HCT116 (cell line): ENCODE results near the gene PBX1. TPM values are rescaled to one million over a fixed set of nuclear protein-coding genes. Genes with fewer than 3 reads are reported as not detected.

Experiments
- ATAC-seq: fragments of 200-7000 bp; cut with Tn5 transposase; 2 replicates; pipeline ENCODE4 v1.9.1; 2020; ENCODE audit warnings: mild to moderate bottlenecking, moderate library complexity
- BruUV-seq: library from RNA; stranded (reverse); fragments of 400-500 nt; replicated peaks from 2 replicates; lab custom pipeline; 2021; lab: Mats Ljungman, UMichigan
- CTCF ChIA-PET: fragments of 300-600 bp; sonication (Branson Sonifier 250); formaldehyde crosslinking; loops from one replicate; lab custom pipeline; 2021; ENCODE audit warnings: antibody characterized with exemption; lab: Charles Lee
- POLR2A ChIA-PET: fragments of 300-600, 350-600 bp; sonication (Branson Sonifier 250); formaldehyde crosslinking; loops from one replicate; lab custom pipeline; 2021; ENCODE audit warnings: antibody characterized with exemption; lab: Charles Lee
- RAD21 ChIA-PET, 2 experiments: fragments of 300-600 bp; sonication (Branson Sonifier 250); formaldehyde crosslinking; loops; one replicate each; lab custom pipeline; 2023; ENCODE audit warnings: low total read pairs in 2 of 2; ENCODE audit not compliant: uncharacterized antibody in 2 of 2, unreplicated experiment in 2 of 2, low non-redundant PET in 1 of 2; lab: Charles Lee
- DNase-seq: peaks from one replicate; pipeline ENCODE4 v3.0.0-alpha.2; 2010; ENCODE audit warnings: low read depth, low spot score
- H2AFZ ChIP-seq: fragments of 200-600 bp; shearing (Covaris generic), sonication (generic); 2 replicates; pipeline ENCODE4 v1.6.1; 2017; ENCODE audit warnings: low read depth, mixed run types, mixed read lengths, antibody characterized with exemption, low read length; ENCODE audit not compliant: poor library complexity, severe bottlenecking
- H3K27ac ChIP-seq: 2 replicates; pipeline ENCODE4 v1.5.1; 2012; ENCODE audit warnings: low read depth, low read length
- H3K27me3 ChIP-seq: fragments of 200-600 bp; sonication (generic); 2 replicates; pipeline ENCODE4 v1.6.1; 2016; ENCODE audit warnings: mixed run types, low read length, mixed read lengths; ENCODE audit not compliant: insufficient read depth
- H3K36me3 ChIP-seq, 2 experiments: fragments of 200-500 bp in 1 of 2; fragments of 200-600 bp in 1 of 2; sonication (Bioruptor generic) in 1 of 2; sonication (generic) in 1 of 2; 2 replicates each; pipeline versions ENCODE4 v1.5.1 to v1.6.1; 2014 to 2016; ENCODE audit warnings: low read length in 2 of 2, inconsistent platforms in 1 of 2, mixed read lengths in 1 of 2, mixed run types in 1 of 2; ENCODE audit not compliant: insufficient read depth in 2 of 2, control insufficient read depth in 1 of 2
- H3K4me1 ChIP-seq, 2 experiments: fragments of 200-600 bp in 1 of 2; sonication (generic) in 1 of 2; 2 replicates each; pipeline versions ENCODE4 v1.5.1 to v1.6.1; 2012 to 2017; ENCODE audit warnings: low read length in 2 of 2, inconsistent platforms in 1 of 2, mild to moderate bottlenecking in 1 of 2, mixed read lengths in 1 of 2, mixed run types in 1 of 2, moderate library complexity in 1 of 2; ENCODE audit not compliant: insufficient read depth in 2 of 2, control insufficient read depth in 1 of 2
- H3K4me2 ChIP-seq: fragments of 200-600 bp; sonication (generic); 2 replicates; pipeline ENCODE4 v1.6.1; 2017; ENCODE audit warnings: mixed run types, low read length, mixed read lengths
- H3K4me3 ChIP-seq, 2 experiments: fragments of 200-600 bp in 1 of 2; sonication (generic) in 1 of 2; replicated peaks in 1 of 2; 2 replicates each; pipeline ENCODE4 v1.5.1; 2011 to 2016; ENCODE audit warnings: low read length in 2 of 2, control low read depth in 1 of 2, low read depth in 1 of 2, mild to moderate bottlenecking in 1 of 2, mixed read lengths in 1 of 2, mixed run types in 1 of 2
- H3K79me2 ChIP-seq: fragments of 200-600 bp; sonication (generic); 2 replicates; pipeline ENCODE4 v1.6.1; 2017; ENCODE audit warnings: mild to moderate bottlenecking, mixed run types, low read length, moderate library complexity, mixed read lengths; ENCODE audit not compliant: insufficient read depth
- H3K9ac ChIP-seq: fragments of 200-600 bp; sonication (generic); 2 replicates; pipeline ENCODE4 v1.6.1; 2016; ENCODE audit warnings: low read length, mixed read lengths
- H3K9me2 ChIP-seq: fragments of 200-600 bp; sonication (generic), shearing (Covaris generic); 2 replicates; pipeline ENCODE4 v1.6.1; 2017; ENCODE audit warnings: mixed run types, mild to moderate bottlenecking, moderate library complexity; ENCODE audit not compliant: insufficient read depth
- H3K9me3 ChIP-seq, 2 experiments: fragments of 200-500 bp in 1 of 2; fragments of 200-600 bp in 1 of 2; sonication (Bioruptor generic) in 1 of 2; sonication (generic) in 1 of 2; 2 replicates each; pipeline ENCODE4 v1.6.1; 2014 to 2017; ENCODE audit warnings: low read length in 2 of 2, mixed read lengths in 2 of 2, inconsistent platforms in 1 of 2, low read depth in 1 of 2, mild to moderate bottlenecking in 1 of 2, mixed run types in 1 of 2, moderate library complexity in 1 of 2; ENCODE audit not compliant: control insufficient read depth in 1 of 2, insufficient read depth in 1 of 2
- H4K20me1 ChIP-seq: fragments of 200-600 bp; sonication (generic), shearing (Covaris generic); 2 replicates; pipeline ENCODE4 v1.6.1; 2017; ENCODE audit warnings: mixed run types, mild to moderate bottlenecking, moderate library complexity; ENCODE audit not compliant: insufficient read depth
- CBX3 ChIP-seq: IDR thresholded peaks from 2 replicates; pipeline ENCODE4 v1.6.1; 2012; ENCODE audit warnings: low read depth
- CEBPB ChIP-seq: IDR thresholded peaks from 2 replicates; pipeline ENCODE4 v1.6.1; 2012; ENCODE audit warnings: low read depth
- EGR1 ChIP-seq: IDR thresholded peaks from 2 replicates; pipeline ENCODE4 v1.6.1; 2012; ENCODE audit warnings: low read depth
- EZH2 ChIP-seq: fragments of 200-600 bp; sonication (generic); IDR thresholded peaks from 2 replicates; pipeline ENCODE4 v1.6.1; 2017; ENCODE audit warnings: antibody characterized with exemption, mixed run types
- EZH2phosphoT487 ChIP-seq: fragments of 200-600 bp; IDR thresholded peaks from 2 replicates; pipeline ENCODE4 v1.6.1; 2018; ENCODE audit warnings: antibody characterized with exemption, borderline replicate concordance
- JUND ChIP-seq: IDR thresholded peaks from 2 replicates; pipeline ENCODE4 v1.6.1; 2012
- MAX ChIP-seq: IDR thresholded peaks from 2 replicates; pipeline ENCODE4 v1.6.1; 2012
- POLR2A ChIP-seq: IDR thresholded peaks from 2 replicates; pipeline ENCODE4 v1.7.0; 2011; ENCODE audit warnings: borderline replicate concordance; ENCODE audit not compliant: insufficient read depth, insufficient read length; ENCODE audit errors: extremely low read depth
- POLR2AphosphoS5 ChIP-seq: IDR thresholded peaks from 2 replicates; pipeline ENCODE4 v1.6.1; 2011; ENCODE audit warnings: mild to moderate bottlenecking, low read depth, low read length, moderate library complexity
- RAD21 ChIP-seq: IDR thresholded peaks from 2 replicates; pipeline ENCODE4 v1.6.1; 2012; ENCODE audit warnings: low read depth, mild to moderate bottlenecking
- REST ChIP-seq: IDR thresholded peaks from 2 replicates; pipeline ENCODE4 v1.6.1; 2012; ENCODE audit warnings: low read depth
- SIN3A ChIP-seq: IDR thresholded peaks from 2 replicates; pipeline ENCODE4 v1.6.1; 2012; ENCODE audit warnings: low read depth
- SP1 ChIP-seq: IDR thresholded peaks from 2 replicates; pipeline ENCODE4 v1.6.1; 2012; ENCODE audit warnings: low read depth
- SRF ChIP-seq: IDR thresholded peaks from 2 replicates; pipeline ENCODE4 v1.6.1; 2012; ENCODE audit warnings: low read depth
- TCF7L2 ChIP-seq: IDR thresholded peaks from 2 replicates; pipeline ENCODE4 v1.7.0; 2011; ENCODE audit warnings: borderline replicate concordance, inconsistent platforms; ENCODE audit not compliant: insufficient read depth, insufficient read length; ENCODE audit errors: extremely low read depth
- ZFX ChIP-seq: fragments of 450-650 bp; IDR thresholded peaks from 2 replicates; pipeline ENCODE4 v1.6.1; 2017
- intact Hi-C: fragments of 100-400 bp; cut with micrococcal nuclease; formaldehyde crosslinking; loops from 2 replicates; pipeline ENCODE4 v1.10.0; 2022
- total RNA-seq: library from RNA; stranded (reverse); gene quantifications from one replicate; pipeline ENCODE4 v1.2.1, GENCODE V29; 2021; ENCODE audit not compliant: unreplicated experiment

The PBX1 gene
- total RNA-seq, 1 experiment from 2014 or later, result 29.6 TPM

- Histone ChIP-seq H4K20me1 (no peaks in the 10 kb centered on the region), H3K9me3 (no peaks in the 10 kb centered on the region), H3K36me3 (no peaks in the 10 kb centered on the region), H2AFZ (no peak overlapping the region), H3K9ac (no peak overlapping the region), H3K9me2 (no peaks in the 10 kb centered on the region), H3K27me3 (no peaks in the 10 kb centered on the region), H3K27ac (no peak overlapping the region), H3K4me1 (peaks cover 26 to 31% of the 10 kb centered on the region in 2 experiments), H3K4me2 (no peak overlapping the region), H3K4me3 (no peak overlapping the region), H3K79me2 (no peaks in the 10 kb centered on the region)
- no peak for ATAC-seq
- no peak for TF ChIP-seq SP1
- TF ChIP-seq SRF, result no peak
- no peak for TF ChIP-seq SIN3A
- no peak for TF ChIP-seq CBX3
- no peak for TF ChIP-seq EZH2phosphoT487
- TF ChIP-seq REST, result no peak
- TF ChIP-seq POLR2A, result no peak
- DNase-seq, result no peak
- ChIA-PET CTCF (no interaction called here), POLR2A (no interaction called here), RAD21 (no interaction called here)
- BruUV-seq, result no TSS peak
- intact Hi-C loops, result no loop called here
Observed at GRCh38 chr1:164763098-164763497, 204.1 kb downstream of the PBX1 start.

GRCh38 chr1:164764333-164764732 is 205.3 kb downstream of the PBX1 start:
- no peaks in the 10 kb centered on the region for H3K79me2 ChIP-seq
- ATAC-seq (no peak), DNase-seq (no peak)
- no peaks in the 10 kb centered on the region for H3K9me3 ChIP-seq
- H3K4me3 ChIP-seq, result no peak overlapping the region
- no TSS peak for BruUV-seq
- CTCF ChIA-PET, result interaction anchor here (1.1 kb wide), 1 partner anchor 91 kb away, joined by 3 read pairs; no protein-coding TSS in a partner anchor
- RAD21 ChIA-PET, result no interaction called here
- H4K20me1 ChIP-seq, result no peaks in the 10 kb centered on the region
- H3K9ac ChIP-seq, result no peak overlapping the region
- POLR2A ChIA-PET, result no interaction called here
- no peaks in the 10 kb centered on the region for H3K9me2 ChIP-seq
- intact Hi-C loops, result no loop called here
- H3K36me3 ChIP-seq, result no peaks in the 10 kb centered on the region
- no peak overlapping the region for H2AFZ ChIP-seq
- H3K4me1 ChIP-seq, result peaks cover 24 to 33% of the 10 kb centered on the region in 2 experiments
- H3K27ac ChIP-seq, result no peak overlapping the region
- H3K27me3 ChIP-seq, result no peaks in the 10 kb centered on the region
- no peak overlapping the region for H3K4me2 ChIP-seq
- no peak for TF ChIP-seq SRF
- TF ChIP-seq EZH2phosphoT487, result no peak
- TF ChIP-seq SP1, result no peak
- TF ChIP-seq EGR1, result no peak
- TF ChIP-seq EZH2, result no peak
- TF ChIP-seq POLR2AphosphoS5, result no peak
- TF ChIP-seq TCF7L2, result no peak
- no peak for TF ChIP-seq JUND
- TF ChIP-seq CBX3, result no peak
- TF ChIP-seq CEBPB, result no peak
- no peak for TF ChIP-seq REST
- TF ChIP-seq MAX, result no peak
- no peak for TF ChIP-seq RAD21
- TF ChIP-seq ZFX, result no peak
